Testis (tissue), 2 donors: Measurements from ENCODE around the gene OTOA.

Experiments used
- POLR2A ChIP-seq: fragments of 450-650 bp; IDR thresholded peaks from one replicate; pipeline ENCODE4 v1.6.1; 2017; ENCODE audit warnings: antibody characterized with exemption, mild to moderate bottlenecking, moderate library complexity
- TF ChIP-seq, protein P1 (sequence below), 3 experiments: fragments of 450-650 bp in 2 of 3; fragments of 200-600 bp in 1 of 3; sonication (generic) in 1 of 3; IDR thresholded peaks; one replicate each; pipeline ENCODE4 v1.5.1; 2016 to 2019; ENCODE audit warnings: antibody characterized with exemption in 3 of 3, mild to moderate bottlenecking in 2 of 3, moderate library complexity in 1 of 3

DNA sequence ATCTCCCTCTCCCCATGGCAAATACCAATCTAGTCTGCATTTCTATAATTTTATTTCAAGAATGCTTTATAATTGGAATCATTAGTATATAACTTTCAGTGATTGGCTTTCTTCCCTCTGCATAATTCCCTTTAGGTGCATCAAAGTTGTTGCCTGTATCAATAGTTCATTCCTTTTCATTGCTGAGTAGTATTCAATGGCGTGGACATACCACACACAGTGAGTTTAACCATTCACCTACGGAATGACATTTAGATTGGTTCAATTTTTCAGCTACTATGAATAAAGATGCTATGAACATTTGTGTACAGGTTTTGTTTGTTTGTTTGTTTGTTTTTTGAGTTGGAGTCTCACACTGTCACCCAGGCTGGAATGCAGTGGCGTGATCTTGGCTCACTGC, 9.7 kb downstream of the OTOA start:
- TF ChIP-seq, protein P1, sequence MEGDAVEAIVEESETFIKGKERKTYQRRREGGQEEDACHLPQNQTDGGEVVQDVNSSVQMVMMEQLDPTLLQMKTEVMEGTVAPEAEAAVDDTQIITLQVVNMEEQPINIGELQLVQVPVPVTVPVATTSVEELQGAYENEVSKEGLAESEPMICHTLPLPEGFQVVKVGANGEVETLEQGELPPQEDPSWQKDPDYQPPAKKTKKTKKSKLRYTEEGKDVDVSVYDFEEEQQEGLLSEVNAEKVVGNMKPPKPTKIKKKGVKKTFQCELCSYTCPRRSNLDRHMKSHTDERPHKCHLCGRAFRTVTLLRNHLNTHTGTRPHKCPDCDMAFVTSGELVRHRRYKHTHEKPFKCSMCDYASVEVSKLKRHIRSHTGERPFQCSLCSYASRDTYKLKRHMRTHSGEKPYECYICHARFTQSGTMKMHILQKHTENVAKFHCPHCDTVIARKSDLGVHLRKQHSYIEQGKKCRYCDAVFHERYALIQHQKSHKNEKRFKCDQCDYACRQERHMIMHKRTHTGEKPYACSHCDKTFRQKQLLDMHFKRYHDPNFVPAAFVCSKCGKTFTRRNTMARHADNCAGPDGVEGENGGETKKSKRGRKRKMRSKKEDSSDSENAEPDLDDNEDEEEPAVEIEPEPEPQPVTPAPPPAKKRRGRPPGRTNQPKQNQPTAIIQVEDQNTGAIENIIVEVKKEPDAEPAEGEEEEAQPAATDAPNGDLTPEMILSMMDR (IDR thresholded peaks at IDR 0.05) = no peak
- TF ChIP-seq POLR2A = no peak
